OCI-LY1 (cell line): ENCODE results near the gene HMOX1.

Source experiments
- H2AFZ ChIP-seq: fragments of 200-600 bp; sonication (generic), shearing (Covaris generic); 2 replicates; pipeline ENCODE4 v1.6.0; 2014; ENCODE audit warnings: antibody characterized with exemption, mild to moderate bottlenecking, low read length
- H3F3A ChIP-seq: fragments of 200-600 bp; sonication (generic), shearing (Covaris generic); 2 replicates; pipeline ENCODE4 v1.6.0; 2014; ENCODE audit warnings: mild to moderate bottlenecking, antibody characterized with exemption, low read length, moderate library complexity; ENCODE audit not compliant: insufficient read depth
- H3K27ac ChIP-seq: fragments of 200-600 bp; sonication (generic); 2 replicates; pipeline ENCODE4 v1.5.1; 2014; ENCODE audit warnings: low read length, mixed run types, mild to moderate bottlenecking, low read depth; ENCODE audit not compliant: poor library complexity, severe bottlenecking
- H3K27me3 ChIP-seq: fragments of 200-600 bp; sonication (generic); 2 replicates; pipeline ENCODE4 v1.6.0; 2014; ENCODE audit warnings: antibody characterized with exemption, mild to moderate bottlenecking, low read length, moderate library complexity; ENCODE audit not compliant: insufficient read depth
- H3K36me3 ChIP-seq: fragments of 200-600 bp; sonication (generic); 2 replicates; pipeline ENCODE4 v1.6.1; 2014; ENCODE audit warnings: mild to moderate bottlenecking, antibody characterized with exemption, low read length, moderate library complexity, mixed read lengths; ENCODE audit not compliant: insufficient read depth
- H3K4me1 ChIP-seq: fragments of 200-600 bp; sonication (generic); 2 replicates; pipeline ENCODE4 v1.5.1; 2014; ENCODE audit warnings: mild to moderate bottlenecking, low read length, moderate library complexity; ENCODE audit not compliant: insufficient read depth, severe bottlenecking
- H3K4me2 ChIP-seq: fragments of 200-600 bp; sonication (generic), shearing (Covaris generic); 2 replicates; pipeline ENCODE4 v1.6.1; 2014; ENCODE audit warnings: low read length
- H3K4me3 ChIP-seq: fragments of 200-600 bp; sonication (generic); 2 replicates; pipeline ENCODE4 v1.5.1; 2014; ENCODE audit warnings: low read length, low read depth, mild to moderate bottlenecking, mixed read lengths; ENCODE audit not compliant: poor library complexity, severe bottlenecking
- H3K79me2 ChIP-seq: fragments of 200-600 bp; shearing (Covaris generic); 2 replicates; pipeline ENCODE4 v1.6.1; 2016; ENCODE audit warnings: mixed run types, low read length, mixed read lengths; ENCODE audit not compliant: insufficient read depth
- H3K9ac ChIP-seq: fragments of 200-600 bp; sonication (generic), shearing (Covaris generic); 2 replicates; pipeline ENCODE4 v1.6.1; 2014; ENCODE audit warnings: mild to moderate bottlenecking, low read length, mixed read lengths
- H3K9me2 ChIP-seq: fragments of 200-600 bp; sonication (generic), shearing (Covaris generic); 2 replicates; pipeline ENCODE4 v1.6.1; 2014; ENCODE audit warnings: low read depth, mild to moderate bottlenecking, low read length, mixed read lengths
- H3K9me3 ChIP-seq: fragments of 200-600 bp; shearing (Covaris generic); 2 replicates; pipeline ENCODE4 v1.6.1; 2014; ENCODE audit warnings: low read length, mixed read lengths
- H4K20me1 ChIP-seq: fragments of 200-600 bp; sonication (generic), shearing (Covaris generic); 2 replicates; pipeline ENCODE4 v1.6.0; 2016; ENCODE audit warnings: mild to moderate bottlenecking, low read length; ENCODE audit not compliant: insufficient read depth
- EZH2 ChIP-seq: fragments of 200-600 bp; sonication (generic), shearing (Covaris generic); IDR thresholded peaks from 2 replicates; pipeline ENCODE4 v1.8.0; 2017; ENCODE audit warnings: borderline replicate concordance, mixed run types, mild to moderate bottlenecking, antibody characterized with exemption, low read length, moderate library complexity, mixed read lengths
- TF ChIP-seq, protein P1 (sequence below): fragments of 200-600 bp; sonication (generic), shearing (Covaris generic); IDR thresholded peaks from 2 replicates; pipeline ENCODE4 v1.5.1; 2017; ENCODE audit warnings: mild to moderate bottlenecking, antibody characterized with exemption, low read length, moderate library complexity, mixed read lengths

HMOX1 gene

DNA sequence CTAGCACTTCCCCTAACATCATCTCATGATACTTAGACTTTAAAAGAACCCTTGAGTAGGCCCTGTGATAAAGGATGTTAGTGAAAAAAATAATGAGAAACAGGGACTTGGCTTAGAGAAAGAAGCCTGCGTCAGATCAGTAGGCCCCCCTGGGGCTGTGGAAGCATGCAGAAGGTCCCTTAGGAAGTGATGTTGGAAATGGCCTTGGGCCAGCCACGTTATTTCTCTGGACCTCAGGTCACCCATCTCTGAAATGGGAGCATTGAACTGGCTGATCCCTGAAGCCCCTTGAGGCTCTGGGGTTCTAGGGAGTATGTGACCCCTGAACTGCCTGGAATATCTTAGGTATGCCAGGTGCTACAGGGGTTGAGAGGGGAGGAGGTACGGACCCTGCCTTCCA lies 59.2 kb downstream of the HMOX1 start:
- Histone ChIP-seq H3K9ac (no peak overlapping the region), H3F3A (peaks cover 4% of the 10 kb centered on the region; the same call in 1 of the 2 replicates), H3K79me2 (no peaks in the 10 kb centered on the region), H2AFZ (no peak overlapping the region), H3K9me2 (no peaks in the 10 kb centered on the region), H3K36me3 (peaks cover 9% of the 10 kb centered on the region), H4K20me1 (no peaks in the 10 kb centered on the region), H3K4me2 (no peak overlapping the region), H3K4me1 (no peaks in the 10 kb centered on the region), H3K4me3 (no peak overlapping the region), H3K27ac (no peak overlapping the region), H3K27me3 (no peaks in the 10 kb centered on the region), H3K9me3 (no peaks in the 10 kb centered on the region)
- TF ChIP-seq, protein P1, sequence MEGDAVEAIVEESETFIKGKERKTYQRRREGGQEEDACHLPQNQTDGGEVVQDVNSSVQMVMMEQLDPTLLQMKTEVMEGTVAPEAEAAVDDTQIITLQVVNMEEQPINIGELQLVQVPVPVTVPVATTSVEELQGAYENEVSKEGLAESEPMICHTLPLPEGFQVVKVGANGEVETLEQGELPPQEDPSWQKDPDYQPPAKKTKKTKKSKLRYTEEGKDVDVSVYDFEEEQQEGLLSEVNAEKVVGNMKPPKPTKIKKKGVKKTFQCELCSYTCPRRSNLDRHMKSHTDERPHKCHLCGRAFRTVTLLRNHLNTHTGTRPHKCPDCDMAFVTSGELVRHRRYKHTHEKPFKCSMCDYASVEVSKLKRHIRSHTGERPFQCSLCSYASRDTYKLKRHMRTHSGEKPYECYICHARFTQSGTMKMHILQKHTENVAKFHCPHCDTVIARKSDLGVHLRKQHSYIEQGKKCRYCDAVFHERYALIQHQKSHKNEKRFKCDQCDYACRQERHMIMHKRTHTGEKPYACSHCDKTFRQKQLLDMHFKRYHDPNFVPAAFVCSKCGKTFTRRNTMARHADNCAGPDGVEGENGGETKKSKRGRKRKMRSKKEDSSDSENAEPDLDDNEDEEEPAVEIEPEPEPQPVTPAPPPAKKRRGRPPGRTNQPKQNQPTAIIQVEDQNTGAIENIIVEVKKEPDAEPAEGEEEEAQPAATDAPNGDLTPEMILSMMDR = no peak
- no peak for TF ChIP-seq EZH2

- H3K36me3 ChIP-seq = peaks cover 19% of the 10 kb centered on the region
- no peak overlapping the region for H3K4me2 ChIP-seq
Measured at GRCh38 chr22:35441489-35442100, 60.7 kb downstream of the HMOX1 start.

GRCh38 chr22:35442471-35442870 lies 61.6 kb downstream of the HMOX1 start:
- H2AFZ ChIP-seq = no peak overlapping the region
- H3K9ac ChIP-seq = no peak overlapping the region
- no peaks in the 10 kb centered on the region for H3K27me3 ChIP-seq
- no peak overlapping the region for H3K27ac ChIP-seq
- H3K36me3 ChIP-seq = peaks cover 22% of the 10 kb centered on the region
- H3F3A ChIP-seq = no peaks in the 10 kb centered on the region
- H3K4me1 ChIP-seq = peaks cover under 1% of the 10 kb centered on the region
- H3K9me3 ChIP-seq = no peaks in the 10 kb centered on the region
- no peaks in the 10 kb centered on the region for H3K79me2 ChIP-seq
- H3K9me2 ChIP-seq = no peaks in the 10 kb centered on the region
- H3K4me2 ChIP-seq = no peak overlapping the region
- no peak overlapping the region for H3K4me3 ChIP-seq
- no peaks in the 10 kb centered on the region for H4K20me1 ChIP-seq
- TF ChIP-seq, protein P1 = no peak
- TF ChIP-seq EZH2 = no peak

More at GRCh38 chr22:35441489-35442100, 60.7 kb downstream of the HMOX1 start:
- Histone ChIP-seq H3K4me1 (no peaks in the 10 kb centered on the region), H3K27ac (no peak overlapping the region), H3K4me3 (no peak overlapping the region), H3K79me2 (no peaks in the 10 kb centered on the region), H3K9me2 (no peaks in the 10 kb centered on the region), H4K20me1 (no peaks in the 10 kb centered on the region), H3K9ac (no peak overlapping the region), H3K9me3 (no peaks in the 10 kb centered on the region), H2AFZ (no peak overlapping the region), H3F3A (no peaks in the 10 kb centered on the region; the same call in 1 of the 2 replicates), H3K27me3 (no peaks in the 10 kb centered on the region)
- TF ChIP-seq EZH2 = no peak
- TF ChIP-seq, protein P1 = no peak
